Neural cell (in vitro differentiated cells): Measurements from ENCODE around the gene DLL1. TPM values are rescaled to one million over a fixed set of nuclear protein-coding genes. Genes with fewer than 3 reads are reported as not detected.

Experiments
- H2AFZ ChIP-seq: fragments of 200-600, 300-800 bp; sonication (generic), shearing (Covaris generic); 2 replicates; pipeline ENCODE4 v1.6.0; 2014; ENCODE audit warnings: low read depth, mild to moderate bottlenecking, antibody characterized with exemption, low read length, moderate library complexity
- H3F3A ChIP-seq: fragments of 200-600 bp; shearing (Covaris generic); 2 replicates; pipeline ENCODE4 v1.6.1; 2016; ENCODE audit warnings: mild to moderate bottlenecking, moderate library complexity, mixed read lengths, antibody characterized with exemption, low read length; ENCODE audit not compliant: insufficient read depth, poor library complexity, severe bottlenecking
- H3K27ac ChIP-seq: fragments of 200-600, 300-800 bp; sonication (generic), shearing (Covaris generic); 2 replicates; pipeline ENCODE4 v1.5.1; 2014; ENCODE audit warnings: mild to moderate bottlenecking, low read length, moderate library complexity
- H3K27me3 ChIP-seq: fragments of 300-800, 200-600 bp; sonication (generic), shearing (Covaris generic); 2 replicates; pipeline ENCODE4 v1.6.0; 2014; ENCODE audit warnings: mild to moderate bottlenecking, low read depth, low read length, moderate library complexity; ENCODE audit not compliant: insufficient read depth
- H3K36me3 ChIP-seq: fragments of 300-800, 200-600 bp; sonication (generic), shearing (Covaris generic); 2 replicates; pipeline ENCODE4 v1.5.1; 2014; ENCODE audit warnings: mild to moderate bottlenecking, antibody characterized with exemption, low read length, moderate library complexity; ENCODE audit not compliant: insufficient read depth
- H3K4me2 ChIP-seq: fragments of 300-800, 200-600 bp; sonication (generic), shearing (Covaris generic); 2 replicates; pipeline ENCODE4 v1.6.0; 2014; ENCODE audit warnings: mild to moderate bottlenecking, low read length
- H3K4me3 ChIP-seq: fragments of 300-800, 200-600 bp; sonication (generic), shearing (Covaris generic); 2 replicates; pipeline ENCODE4 v1.5.1; 2014; ENCODE audit warnings: mild to moderate bottlenecking, low read length, moderate library complexity
- H3K79me2 ChIP-seq: fragments of 200-600 bp; shearing (Covaris generic); replicated peaks from 2 replicates; pipeline ENCODE4 v1.6.0; 2014; ENCODE audit warnings: mild to moderate bottlenecking, low read length, moderate library complexity; ENCODE audit not compliant: insufficient read depth
- H3K9ac ChIP-seq: fragments of 300-800, 200-600 bp; sonication (generic), shearing (Covaris generic); 2 replicates; pipeline ENCODE4 v1.6.1; 2016; ENCODE audit warnings: mild to moderate bottlenecking, low read length, mixed read lengths
- H3K9me2 ChIP-seq: fragments of 200-600 bp; shearing (Covaris generic); 2 replicates; pipeline ENCODE4 v1.6.1; 2016; ENCODE audit warnings: mild to moderate bottlenecking, low read length, mixed read lengths; ENCODE audit not compliant: insufficient read depth
- H3K9me3 ChIP-seq: fragments of 200-600, 300-800 bp; sonication (generic), shearing (Covaris generic); 2 replicates; pipeline ENCODE4 v1.6.1; 2016; ENCODE audit warnings: mild to moderate bottlenecking, mixed run types, low read length, moderate library complexity, mixed read lengths
- H4K20me1 ChIP-seq: fragments of 200-600 bp; shearing (Covaris generic); 2 replicates; pipeline ENCODE4 v1.6.1; 2016; ENCODE audit warnings: mild to moderate bottlenecking, mixed run types; ENCODE audit not compliant: insufficient read depth
- EP300 ChIP-seq: fragments of 450-650 bp; conservative IDR thresholded peaks from 2 replicates; pipeline ENCODE4 v1.6.1; 2014; ENCODE audit warnings: antibody characterized with exemption, mild to moderate bottlenecking, moderate library complexity; ENCODE audit not compliant: poor library complexity, severe bottlenecking
- EZH2 ChIP-seq: fragments of 200-600, 300-800 bp; shearing (Covaris generic), sonication (generic); IDR thresholded peaks from 2 replicates; pipeline ENCODE4 v1.6.1; 2014; ENCODE audit warnings: antibody characterized with exemption, low read length, borderline replicate concordance, mild to moderate bottlenecking; ENCODE audit not compliant: insufficient read depth, poor library complexity, severe bottlenecking
- MXI1 ChIP-seq: fragments of 450-650 bp; conservative IDR thresholded peaks from 2 replicates; pipeline ENCODE4 v1.6.1; 2014; ENCODE audit warnings: antibody characterized with exemption, mild to moderate bottlenecking; ENCODE audit not compliant: poor library complexity, severe bottlenecking
- POLR2AphosphoS5 ChIP-seq: IDR thresholded peaks from 2 replicates; pipeline ENCODE4 v1.6.1; 2012
- RAD21 ChIP-seq: fragments of 450-650 bp; conservative IDR thresholded peaks from 2 replicates; pipeline ENCODE4 v1.6.1; 2014; ENCODE audit warnings: antibody characterized with exemption, mild to moderate bottlenecking, moderate library complexity
- REST ChIP-seq: IDR thresholded peaks from 2 replicates; pipeline ENCODE4 v1.6.1; 2012; ENCODE audit warnings: borderline replicate concordance
- SMC3 ChIP-seq: fragments of 450-650 bp; conservative IDR thresholded peaks from 2 replicates; pipeline ENCODE4 v1.6.1; 2014; ENCODE audit warnings: antibody characterized with exemption, mild to moderate bottlenecking, moderate library complexity; ENCODE audit not compliant: poor library complexity
- TAF1 ChIP-seq: IDR thresholded peaks from 2 replicates; pipeline ENCODE4 v1.6.1; 2012; ENCODE audit warnings: low read depth
- polyA plus RNA-seq: library from polyadenylated mRNA; depleted of rRNA; stranded (reverse); fragments of >200 nt; gene quantifications from 2 replicates; pipeline ENCODE4 v1.2.3, GENCODE V29; 2014
- TF ChIP-seq, protein P1 (sequence below): fragments of 450-650 bp; IDR thresholded peaks from 2 replicates; pipeline ENCODE4 v1.5.1; 2014; ENCODE audit warnings: antibody characterized with exemption, mild to moderate bottlenecking, moderate library complexity; ENCODE audit not compliant: poor library complexity, severe bottlenecking

The DLL1 gene
- polyA plus RNA-seq, 1 donor from 2014 or later, result 26.1 TPM

DNA sequence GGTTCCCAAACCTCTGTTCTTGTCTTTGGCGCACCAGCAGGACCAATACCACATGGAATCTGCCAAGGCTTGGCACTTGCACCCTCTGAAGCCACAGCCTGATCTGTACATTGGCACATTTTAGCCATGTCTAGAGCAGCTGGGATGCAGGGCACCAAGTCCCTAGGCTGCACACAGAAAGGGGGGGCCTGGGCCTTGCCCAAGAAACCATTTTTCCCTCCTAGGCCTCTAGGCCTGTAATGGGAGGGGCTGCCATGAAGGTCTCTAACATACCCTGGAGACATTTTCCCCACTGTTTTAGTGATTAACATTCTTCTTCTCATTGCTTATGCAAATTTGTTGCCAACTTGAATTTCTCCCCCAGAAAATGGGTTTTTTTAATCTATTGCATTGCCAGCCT, 10.3 kb upstream of the DLL1 start:
- no peak overlapping the region for H3K4me2 ChIP-seq
- no peak overlapping the region for H2AFZ ChIP-seq
- no peaks in the 10 kb centered on the region for H3F3A ChIP-seq
- no peaks in the 10 kb centered on the region for H3K79me2 ChIP-seq
- H3K4me3 ChIP-seq, result no peak overlapping the region
- no peaks in the 10 kb centered on the region for H3K9me2 ChIP-seq
- no peaks in the 10 kb centered on the region for H4K20me1 ChIP-seq
- H3K27me3 ChIP-seq, result peaks cover 8% of the 10 kb centered on the region
- TF ChIP-seq EP300 (no peak), REST (no peak), SMC3 (no peak), TAF1 (no peak), EZH2 (no peak), RAD21 (no peak)
- no peak overlapping the region for H3K9ac ChIP-seq
- H3K27ac ChIP-seq, result no peak overlapping the region
- H3K36me3 ChIP-seq, result no peaks in the 10 kb centered on the region
- no peaks in the 10 kb centered on the region for H3K9me3 ChIP-seq

GRCh38 chr6:170298688-170299087, 7.8 kb upstream of the DLL1 start:
- no peak overlapping the region for H3K9ac ChIP-seq
- TF ChIP-seq, protein P1, sequence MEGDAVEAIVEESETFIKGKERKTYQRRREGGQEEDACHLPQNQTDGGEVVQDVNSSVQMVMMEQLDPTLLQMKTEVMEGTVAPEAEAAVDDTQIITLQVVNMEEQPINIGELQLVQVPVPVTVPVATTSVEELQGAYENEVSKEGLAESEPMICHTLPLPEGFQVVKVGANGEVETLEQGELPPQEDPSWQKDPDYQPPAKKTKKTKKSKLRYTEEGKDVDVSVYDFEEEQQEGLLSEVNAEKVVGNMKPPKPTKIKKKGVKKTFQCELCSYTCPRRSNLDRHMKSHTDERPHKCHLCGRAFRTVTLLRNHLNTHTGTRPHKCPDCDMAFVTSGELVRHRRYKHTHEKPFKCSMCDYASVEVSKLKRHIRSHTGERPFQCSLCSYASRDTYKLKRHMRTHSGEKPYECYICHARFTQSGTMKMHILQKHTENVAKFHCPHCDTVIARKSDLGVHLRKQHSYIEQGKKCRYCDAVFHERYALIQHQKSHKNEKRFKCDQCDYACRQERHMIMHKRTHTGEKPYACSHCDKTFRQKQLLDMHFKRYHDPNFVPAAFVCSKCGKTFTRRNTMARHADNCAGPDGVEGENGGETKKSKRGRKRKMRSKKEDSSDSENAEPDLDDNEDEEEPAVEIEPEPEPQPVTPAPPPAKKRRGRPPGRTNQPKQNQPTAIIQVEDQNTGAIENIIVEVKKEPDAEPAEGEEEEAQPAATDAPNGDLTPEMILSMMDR, result no peak
- TF ChIP-seq MXI1, result no peak
- TF ChIP-seq EP300, result no peak
- no peak for TF ChIP-seq RAD21
- no peak for TF ChIP-seq SMC3
- TF ChIP-seq EZH2, result no peak
- no peak for TF ChIP-seq POLR2AphosphoS5
- no peak for TF ChIP-seq TAF1
- TF ChIP-seq REST, result no peak
- H3K9me2 ChIP-seq, result no peaks in the 10 kb centered on the region
- peaks cover 27% of the 10 kb centered on the region for H3K27me3 ChIP-seq
- H4K20me1 ChIP-seq, result no peaks in the 10 kb centered on the region
- peaks cover 3% of the 10 kb centered on the region for H3F3A ChIP-seq
- no peak overlapping the region for H3K4me2 ChIP-seq
- H3K79me2 ChIP-seq, result no peaks in the 10 kb centered on the region
- H3K36me3 ChIP-seq, result no peaks in the 10 kb centered on the region
- H2AFZ ChIP-seq, result no peak overlapping the region
- no peak overlapping the region for H3K4me3 ChIP-seq
- H3K9me3 ChIP-seq, result no peaks in the 10 kb centered on the region
- no peak overlapping the region for H3K27ac ChIP-seq
